ENCODE measurements around the gene RTEL1.

The RTEL1 gene

DNA sequence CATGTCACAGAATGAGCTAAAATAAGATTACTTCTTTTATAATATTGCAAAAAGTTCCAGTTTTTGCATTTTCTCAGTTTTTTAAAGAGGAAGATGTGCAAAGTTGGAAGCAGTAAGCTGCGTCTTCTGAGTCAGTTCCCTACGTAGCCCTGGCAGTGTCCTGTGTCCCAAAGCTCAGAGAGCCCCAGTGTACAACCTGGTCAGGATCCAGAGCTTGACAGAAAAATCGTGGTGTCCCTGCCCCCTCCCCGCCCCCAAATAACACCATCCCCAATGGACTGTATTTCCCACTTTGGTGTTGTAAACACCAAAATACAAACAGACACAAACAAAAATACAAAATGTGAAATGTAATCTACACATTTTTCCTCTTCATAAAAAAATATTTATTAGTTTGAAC lies 86.0 kb downstream of the RTEL1 start:
- H3K27ac ChIP-seq (ENCODE audit: extremely low read depth, low read depth, low read length), result no peak overlapping the region
- POLR2A ChIA-PET, result no interaction called here
- H3K4me3 ChIP-seq (ENCODE audit: low read depth, low read length), result no peak overlapping the region
- no peaks in the 10 kb centered on the region; the same call in 1 of the 2 replicates for H3K4me1 ChIP-seq (ENCODE audit: control insufficient read depth, insufficient read depth, low read length)
- peaks cover 4 to 28% of the 10 kb centered on the region in 2 experiments; a peak in 1 of 3 replicates for H3K36me3 ChIP-seq (ENCODE audit: control insufficient read depth in 2 of 2, insufficient read depth in 1 of 2, low read length in 2 of 2)
- H3K9me3 ChIP-seq (ENCODE audit: control insufficient read depth, insufficient read depth, low read depth, low read length), result no peaks in the 10 kb centered on the region
- TF ChIP-seq, protein P1, sequence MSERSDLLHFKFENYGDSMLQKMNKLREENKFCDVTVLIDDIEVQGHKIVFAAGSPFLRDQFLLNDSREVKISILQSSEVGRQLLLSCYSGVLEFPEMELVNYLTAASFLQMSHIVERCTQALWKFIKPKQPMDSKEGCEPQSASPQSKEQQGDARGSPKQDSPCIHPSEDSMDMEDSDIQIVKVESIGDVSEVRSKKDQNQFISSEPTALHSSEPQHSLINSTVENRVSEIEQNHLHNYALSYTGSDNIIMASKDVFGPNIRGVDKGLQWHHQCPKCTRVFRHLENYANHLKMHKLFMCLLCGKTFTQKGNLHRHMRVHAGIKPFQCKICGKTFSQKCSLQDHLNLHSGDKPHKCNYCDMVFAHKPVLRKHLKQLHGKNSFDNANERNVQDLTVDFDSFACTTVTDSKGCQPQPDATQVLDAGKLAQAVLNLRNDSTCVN (tag by site-specific recombination; optimal IDR thresholded peaks at IDR 0.05), result no peak
- TF ChIP-seq ZNF792 (tag by site-specific recombination; IDR thresholded peaks at IDR 0.05) (no peak), EGR2 (tag by site-specific recombination; IDR thresholded peaks at IDR 0.05; ENCODE audit: low read depth) (no peak)
- TF ChIP-seq, protein P2, sequence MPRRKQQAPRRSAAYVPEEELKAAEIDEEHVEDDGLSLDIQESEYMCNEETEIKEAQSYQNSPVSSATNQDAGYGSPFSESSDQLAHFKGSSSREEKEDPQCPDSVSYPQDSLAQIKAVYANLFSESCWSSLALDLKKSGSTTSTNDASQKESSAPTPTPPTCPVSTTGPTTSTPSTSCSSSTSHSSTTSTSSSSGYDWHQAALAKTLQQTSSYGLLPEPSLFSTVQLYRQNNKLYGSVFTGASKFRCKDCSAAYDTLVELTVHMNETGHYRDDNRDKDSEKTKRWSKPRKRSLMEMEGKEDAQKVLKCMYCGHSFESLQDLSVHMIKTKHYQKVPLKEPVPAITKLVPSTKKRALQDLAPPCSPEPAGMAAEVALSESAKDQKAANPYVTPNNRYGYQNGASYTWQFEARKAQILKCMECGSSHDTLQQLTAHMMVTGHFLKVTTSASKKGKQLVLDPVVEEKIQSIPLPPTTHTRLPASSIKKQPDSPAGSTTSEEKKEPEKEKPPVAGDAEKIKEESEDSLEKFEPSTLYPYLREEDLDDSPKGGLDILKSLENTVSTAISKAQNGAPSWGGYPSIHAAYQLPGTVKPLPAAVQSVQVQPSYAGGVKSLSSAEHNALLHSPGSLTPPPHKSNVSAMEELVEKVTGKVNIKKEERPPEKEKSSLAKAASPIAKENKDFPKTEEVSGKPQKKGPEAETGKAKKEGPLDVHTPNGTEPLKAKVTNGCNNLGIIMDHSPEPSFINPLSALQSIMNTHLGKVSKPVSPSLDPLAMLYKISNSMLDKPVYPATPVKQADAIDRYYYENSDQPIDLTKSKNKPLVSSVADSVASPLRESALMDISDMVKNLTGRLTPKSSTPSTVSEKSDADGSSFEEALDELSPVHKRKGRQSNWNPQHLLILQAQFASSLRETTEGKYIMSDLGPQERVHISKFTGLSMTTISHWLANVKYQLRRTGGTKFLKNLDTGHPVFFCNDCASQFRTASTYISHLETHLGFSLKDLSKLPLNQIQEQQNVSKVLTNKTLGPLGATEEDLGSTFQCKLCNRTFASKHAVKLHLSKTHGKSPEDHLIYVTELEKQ (tag by site-specific recombination; IDR thresholded peaks at IDR 0.05; ENCODE audit: borderline replicate concordance), result no peak
- TF ChIP-seq, protein P3, sequence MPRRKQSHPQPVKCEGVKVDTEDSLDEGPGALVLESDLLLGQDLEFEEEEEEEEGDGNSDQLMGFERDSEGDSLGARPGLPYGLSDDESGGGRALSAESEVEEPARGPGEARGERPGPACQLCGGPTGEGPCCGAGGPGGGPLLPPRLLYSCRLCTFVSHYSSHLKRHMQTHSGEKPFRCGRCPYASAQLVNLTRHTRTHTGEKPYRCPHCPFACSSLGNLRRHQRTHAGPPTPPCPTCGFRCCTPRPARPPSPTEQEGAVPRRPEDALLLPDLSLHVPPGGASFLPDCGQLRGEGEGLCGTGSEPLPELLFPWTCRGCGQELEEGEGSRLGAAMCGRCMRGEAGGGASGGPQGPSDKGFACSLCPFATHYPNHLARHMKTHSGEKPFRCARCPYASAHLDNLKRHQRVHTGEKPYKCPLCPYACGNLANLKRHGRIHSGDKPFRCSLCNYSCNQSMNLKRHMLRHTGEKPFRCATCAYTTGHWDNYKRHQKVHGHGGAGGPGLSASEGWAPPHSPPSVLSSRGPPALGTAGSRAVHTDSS (tag by site-specific recombination; IDR thresholded peaks at IDR 0.05), result no peak
- CTCF ChIA-PET, result no interaction called here

DNA sequence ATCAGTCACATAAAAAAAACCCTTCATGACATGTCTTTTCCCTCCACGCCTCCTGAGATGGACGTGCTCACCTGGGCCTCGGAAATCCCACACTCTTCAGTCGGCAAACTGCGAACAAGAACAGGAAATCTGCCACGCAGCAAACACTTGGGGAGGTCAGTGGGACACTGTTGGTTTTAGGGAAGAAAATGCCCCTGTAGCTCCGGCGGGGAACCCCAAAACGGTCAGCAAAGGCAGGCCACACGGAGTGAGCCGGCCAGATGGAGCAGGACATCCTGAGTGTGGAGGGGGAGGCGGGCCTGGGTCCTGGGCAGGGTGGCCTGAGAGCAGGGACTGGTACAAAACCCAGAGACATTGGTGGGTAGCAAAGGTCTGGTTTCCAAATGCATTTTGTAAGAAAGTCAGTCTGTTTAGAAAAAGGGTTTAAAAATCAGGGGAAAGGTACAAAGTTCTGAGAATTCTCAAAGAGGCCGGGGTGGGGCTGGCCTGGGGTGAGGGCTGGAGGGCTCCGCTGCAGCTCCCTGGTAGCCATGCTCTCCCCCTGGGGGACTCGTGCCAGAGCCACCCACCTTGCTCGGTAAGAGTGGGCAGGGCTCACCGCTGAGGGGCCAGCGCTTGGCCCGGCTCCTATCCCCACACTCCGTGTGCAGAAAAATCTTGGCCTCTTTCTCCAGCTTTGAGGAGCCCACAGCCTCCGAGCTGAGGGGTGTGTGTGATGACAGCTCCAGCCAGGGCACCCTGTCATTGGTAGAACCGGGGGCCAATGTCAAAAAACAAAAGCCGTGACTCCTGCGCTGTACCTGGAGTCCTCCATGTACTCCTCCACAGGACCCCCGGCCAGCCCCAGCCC lies 86.7 kb downstream of the RTEL1 start:
- Histone ChIP-seq H3K27ac (ENCODE audit: extremely low read depth, low read depth, low read length) (no peak overlapping the region), H3K9me3 (ENCODE audit: control insufficient read depth, insufficient read depth, low read depth, low read length) (no peaks in the 10 kb centered on the region), H3K4me1 (ENCODE audit: control insufficient read depth, insufficient read depth, low read length) (no peaks in the 10 kb centered on the region), H3K4me3 (ENCODE audit: low read depth, low read length) (no peak overlapping the region), H3K36me3 (ENCODE audit: control insufficient read depth in 2 of 2, insufficient read depth in 1 of 2, low read length in 2 of 2) (peaks cover 4 to 28% of the 10 kb centered on the region in 2 experiments; a peak in 1 of 3 replicates)
- TF ChIP-seq ZNF24 (tag by site-specific recombination; IDR thresholded peaks at IDR 0.05) (no peak), ZFHX2 (tag by site-specific recombination; conservative IDR thresholded peaks at IDR 0.05) (0 out of 2 replicates have a peak, but pooled peaks have one; percentile 11)
- POLR2A ChIA-PET, result interaction anchor here (1.0 kb wide), 1 partner anchor 8 kb away, joined by 3 read pairs; the partner anchor contains the start of gene LIME1
- CTCF ChIA-PET, result interaction anchor here (0.6 to 1.3 kb wide), 2 partner anchors 113 to 229 kb away, joined by 3 to 5 read pairs; no protein-coding TSS in a partner anchor

DNA sequence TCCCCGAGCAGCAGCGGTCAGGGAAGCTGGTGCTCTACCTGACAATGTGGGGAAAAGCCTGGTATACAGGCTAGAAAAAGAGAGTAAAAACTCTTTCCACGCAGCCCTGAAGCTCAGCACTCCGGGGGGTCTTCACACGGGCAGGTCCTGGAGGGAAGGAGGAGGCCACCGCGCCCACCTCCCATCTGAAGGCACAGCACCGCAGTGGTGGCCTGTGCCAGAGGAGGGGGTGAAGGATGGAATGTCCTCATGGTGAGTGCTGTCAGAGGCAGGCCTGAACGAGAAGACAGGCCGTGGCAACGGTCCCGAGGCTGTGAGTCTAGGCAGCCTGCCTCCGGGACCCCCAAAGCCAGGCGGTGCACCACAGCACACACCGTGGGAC lies 87.3 kb downstream of the RTEL1 start:
- no peaks in the 10 kb centered on the region for H3K9me3 ChIP-seq (ENCODE audit: control insufficient read depth, insufficient read depth, low read depth, low read length)
- H3K4me3 ChIP-seq (ENCODE audit: low read depth, low read length), result no peak overlapping the region
- peaks cover 4 to 28% of the 10 kb centered on the region in 2 experiments; a peak in 1 of 3 replicates for H3K36me3 ChIP-seq (ENCODE audit: control insufficient read depth in 2 of 2, insufficient read depth in 1 of 2, low read length in 2 of 2)
- TF ChIP-seq ZNF341 (tag by site-specific recombination; IDR thresholded peaks at IDR 0.05; ENCODE audit: low read depth) (peak; percentile 84), SALL2 (tag by site-specific recombination; IDR thresholded peaks at IDR 0.05; ENCODE audit: borderline replicate concordance) (no peak), GLIS1 (tag by site-specific recombination; IDR thresholded peaks at IDR 0.05) (peak; percentile 84)
- ChIA-PET CTCF (interaction anchor here (0.6 to 1.3 kb wide), 2 partner anchors 113 to 229 kb away, joined by 3 to 5 read pairs; no protein-coding TSS in a partner anchor), POLR2A (interaction anchor here (1.0 kb wide), 1 partner anchor 8 kb away, joined by 3 read pairs; the partner anchor contains the start of gene LIME1)
- no peak overlapping the region for H3K27ac ChIP-seq (ENCODE audit: extremely low read depth, low read depth, low read length)
- H3K4me1 ChIP-seq (ENCODE audit: control insufficient read depth, insufficient read depth, low read length), result no peaks in the 10 kb centered on the region

All from HEK293 (cell line).